Stimulated activated CD4-positive, alpha-beta T cell treated with anti-CD3 and anti-CD28 coated beads, TNF-alpha, amount 100 ng/mL, for 1 hour (primary cell): ENCODE data around the gene ANXA7.
"Not testable (repeated sequence)": the region's sequence is repeated elsewhere in the genome, so short reads cannot be mapped to it uniquely, and the experiment has no call there.

Experiments
- DNase-seq, 3 donors: peaks; one replicate each; pipeline ENCODE4 v3.0.0-alpha.2; 2020; ENCODE audit warnings: low read depth in 3 of 3, low spot score in 1 of 3

ANXA7 gene

GRCh38 chr10:73340121-73340520 is 73.7 kb downstream of the ANXA7 start:
- DNase-seq: no peak

- no peak for DNase-seq
Observed at GRCh38 chr10:73339436-73339835, 74.4 kb downstream of the ANXA7 start.

- no peak for DNase-seq
Observed at GRCh38 chr10:73338801-73339368, 75.0 kb downstream of the ANXA7 start.

GRCh38 chr10:73333202-73333601 is 80.7 kb downstream of the ANXA7 start:
- no peak for DNase-seq

DNA sequence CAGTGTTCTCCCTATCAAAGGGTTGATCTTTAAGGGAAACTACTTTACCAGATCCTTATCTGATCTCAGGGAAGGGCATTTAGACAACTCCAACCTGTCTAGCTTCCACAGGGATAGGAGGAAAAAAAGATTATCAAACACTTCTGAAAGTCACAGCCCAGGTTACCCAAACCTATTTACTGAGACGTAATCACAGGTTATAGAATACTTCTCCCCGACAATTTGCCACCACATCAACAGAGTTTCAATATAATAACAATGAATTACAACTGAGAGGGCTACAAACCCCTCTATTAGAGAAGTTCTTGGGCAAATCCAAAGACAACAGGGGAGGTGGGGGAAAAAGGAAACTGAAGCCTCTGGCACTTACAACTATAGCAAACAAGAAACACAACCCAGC is 81.5 kb downstream of the ANXA7 start:
- no peak for DNase-seq

DNA sequence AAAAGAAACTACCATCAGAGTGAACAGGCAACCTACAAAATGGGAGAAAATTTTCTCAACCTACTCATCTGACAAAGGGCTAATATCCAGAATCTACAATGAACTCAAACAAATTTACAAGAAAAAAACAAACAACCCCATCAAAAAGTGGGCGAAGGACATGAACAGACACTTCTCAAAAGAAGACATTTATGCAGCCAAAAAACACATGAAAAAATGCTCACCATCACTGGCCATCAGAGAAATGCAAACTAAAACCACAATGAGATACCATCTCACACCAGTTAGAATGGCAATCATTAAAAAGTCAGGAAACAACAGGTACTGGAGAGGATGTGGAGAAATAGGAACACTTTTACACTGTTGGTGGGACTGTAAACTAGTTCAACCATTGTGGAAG is 85.3 kb downstream of the ANXA7 start:
- DNase-seq: not testable (repeated sequence)

- DNase-seq: not testable (repeated sequence)
Observed at GRCh38 chr10:73325290-73325689, 88.6 kb downstream of the ANXA7 start.
